OCI-LY1 (cell line): Measurements from ENCODE around the gene SLU7.

ENCODE experiments used
- CTCF ChIP-seq: fragments of 200-600 bp; sonication (generic), shearing (Covaris generic); IDR thresholded peaks from 2 replicates; pipeline ENCODE4 v1.5.1; 2017; ENCODE audit warnings: mild to moderate bottlenecking, antibody characterized with exemption, low read length, moderate library complexity, mixed read lengths
- EZH2 ChIP-seq: fragments of 200-600 bp; sonication (generic), shearing (Covaris generic); IDR thresholded peaks from 2 replicates; pipeline ENCODE4 v1.8.0; 2017; ENCODE audit warnings: borderline replicate concordance, mixed run types, mild to moderate bottlenecking, antibody characterized with exemption, low read length, moderate library complexity, mixed read lengths

- TF ChIP-seq CTCF = no peak
- no peak for TF ChIP-seq EZH2
Observed at GRCh38 chr5:160441311-160441781, 22.5 kb upstream of the SLU7 start.
